IPS-NIHi7 (cell line): ENCODE data around the gene PKHD1.
A peak's percentile ranks its signal among the peaks of the same experiment; 100 is the strongest.

ENCODE experiments used
- DNase-seq: peaks from one replicate; pipeline ENCODE4 v3.0.0; 2012; ENCODE audit warnings: mixed read lengths; ENCODE audit errors: extremely low spot score

Gene PKHD1

GRCh38 chr6:52046456-52046855, 41.0 kb downstream of the PKHD1 start:
- no peak for DNase-seq

- DNase-seq = no peak
Measured at GRCh38 chr6:52045481-52045880, 41.9 kb downstream of the PKHD1 start.

- DNase-seq = no peak
Measured at GRCh38 chr6:52045033-52045432, 42.4 kb downstream of the PKHD1 start.

- no peak for DNase-seq
Measured at GRCh38 chr6:52042141-52042885, 45.1 kb downstream of the PKHD1 start.

- no peak for DNase-seq
Measured at GRCh38 chr6:52041134-52041533, 46.3 kb downstream of the PKHD1 start.

- no peak for DNase-seq
Measured at GRCh38 chr6:52027699-52028098, 59.7 kb downstream of the PKHD1 start.

GRCh38 chr6:52024451-52025068, 62.9 kb downstream of the PKHD1 start:
- no peak for DNase-seq

- no peak for DNase-seq
Measured at GRCh38 chr6:52022675-52023074, 64.7 kb downstream of the PKHD1 start.

GRCh38 chr6:52020945-52021570, 66.4 kb downstream of the PKHD1 start:
- DNase-seq = no peak

- DNase-seq = no peak
Measured at GRCh38 chr6:52019881-52020280, 67.5 kb downstream of the PKHD1 start.

- no peak for DNase-seq
Measured at GRCh38 chr6:52019092-52019491, 68.3 kb downstream of the PKHD1 start.

GRCh38 chr6:52016915-52017748, 70.3 kb downstream of the PKHD1 start:
- peak; percentile 22 for DNase-seq

GRCh38 chr6:52015953-52016352, 71.5 kb downstream of the PKHD1 start:
- no peak for DNase-seq

GRCh38 chr6:52014391-52014790, 73.0 kb downstream of the PKHD1 start:
- no peak for DNase-seq

- DNase-seq = no peak
Measured at GRCh38 chr6:52013035-52013434, 74.4 kb downstream of the PKHD1 start.

- DNase-seq = no peak
Measured at GRCh38 chr6:52012582-52012981, 74.8 kb downstream of the PKHD1 start.

- DNase-seq = no peak
Measured at GRCh38 chr6:52010806-52011205, 76.6 kb downstream of the PKHD1 start.

GRCh38 chr6:52010145-52010544, 77.3 kb downstream of the PKHD1 start:
- DNase-seq = no peak

GRCh38 chr6:52009466-52010140, 77.8 kb downstream of the PKHD1 start:
- DNase-seq = no peak

GRCh38 chr6:52000064-52000463, 87.3 kb downstream of the PKHD1 start:
- DNase-seq = no peak

- DNase-seq = no peak
Measured at GRCh38 chr6:51996296-51996947, 91.0 kb downstream of the PKHD1 start.
